GM12801 (cell line): ENCODE results near the gene POU2F1.

Experiments used
- TF ChIP-seq, protein P1 (sequence below): IDR thresholded peaks from one replicate; pipeline ENCODE4 v1.5.1; 2011; ENCODE audit warnings: control low read depth; ENCODE audit not compliant: insufficient read length; ENCODE audit errors: extremely low read depth

The POU2F1 gene

DNA sequence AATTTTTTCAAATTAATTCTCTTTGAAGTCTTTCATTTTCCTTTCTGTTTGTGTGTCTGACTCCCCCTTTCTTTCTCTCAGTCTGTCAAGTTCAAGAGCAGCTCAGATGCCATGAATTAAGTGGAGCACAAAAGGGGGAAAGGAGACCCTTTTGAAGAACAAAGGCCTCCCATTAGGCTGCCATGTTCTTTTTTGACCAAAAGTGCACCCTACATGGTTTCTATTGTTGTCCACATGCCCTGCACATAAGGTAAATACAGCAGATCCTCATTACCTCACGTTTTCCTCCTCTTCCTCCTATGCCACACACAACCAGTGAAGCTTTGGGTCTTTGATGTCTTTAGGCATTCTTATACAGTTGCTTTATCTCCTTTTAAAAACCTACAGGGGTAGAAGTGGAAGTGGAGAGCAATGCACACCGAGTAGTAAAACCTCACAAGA, 47.7 kb downstream of the POU2F1 start:
- TF ChIP-seq, protein P1, sequence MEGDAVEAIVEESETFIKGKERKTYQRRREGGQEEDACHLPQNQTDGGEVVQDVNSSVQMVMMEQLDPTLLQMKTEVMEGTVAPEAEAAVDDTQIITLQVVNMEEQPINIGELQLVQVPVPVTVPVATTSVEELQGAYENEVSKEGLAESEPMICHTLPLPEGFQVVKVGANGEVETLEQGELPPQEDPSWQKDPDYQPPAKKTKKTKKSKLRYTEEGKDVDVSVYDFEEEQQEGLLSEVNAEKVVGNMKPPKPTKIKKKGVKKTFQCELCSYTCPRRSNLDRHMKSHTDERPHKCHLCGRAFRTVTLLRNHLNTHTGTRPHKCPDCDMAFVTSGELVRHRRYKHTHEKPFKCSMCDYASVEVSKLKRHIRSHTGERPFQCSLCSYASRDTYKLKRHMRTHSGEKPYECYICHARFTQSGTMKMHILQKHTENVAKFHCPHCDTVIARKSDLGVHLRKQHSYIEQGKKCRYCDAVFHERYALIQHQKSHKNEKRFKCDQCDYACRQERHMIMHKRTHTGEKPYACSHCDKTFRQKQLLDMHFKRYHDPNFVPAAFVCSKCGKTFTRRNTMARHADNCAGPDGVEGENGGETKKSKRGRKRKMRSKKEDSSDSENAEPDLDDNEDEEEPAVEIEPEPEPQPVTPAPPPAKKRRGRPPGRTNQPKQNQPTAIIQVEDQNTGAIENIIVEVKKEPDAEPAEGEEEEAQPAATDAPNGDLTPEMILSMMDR = no peak

DNA sequence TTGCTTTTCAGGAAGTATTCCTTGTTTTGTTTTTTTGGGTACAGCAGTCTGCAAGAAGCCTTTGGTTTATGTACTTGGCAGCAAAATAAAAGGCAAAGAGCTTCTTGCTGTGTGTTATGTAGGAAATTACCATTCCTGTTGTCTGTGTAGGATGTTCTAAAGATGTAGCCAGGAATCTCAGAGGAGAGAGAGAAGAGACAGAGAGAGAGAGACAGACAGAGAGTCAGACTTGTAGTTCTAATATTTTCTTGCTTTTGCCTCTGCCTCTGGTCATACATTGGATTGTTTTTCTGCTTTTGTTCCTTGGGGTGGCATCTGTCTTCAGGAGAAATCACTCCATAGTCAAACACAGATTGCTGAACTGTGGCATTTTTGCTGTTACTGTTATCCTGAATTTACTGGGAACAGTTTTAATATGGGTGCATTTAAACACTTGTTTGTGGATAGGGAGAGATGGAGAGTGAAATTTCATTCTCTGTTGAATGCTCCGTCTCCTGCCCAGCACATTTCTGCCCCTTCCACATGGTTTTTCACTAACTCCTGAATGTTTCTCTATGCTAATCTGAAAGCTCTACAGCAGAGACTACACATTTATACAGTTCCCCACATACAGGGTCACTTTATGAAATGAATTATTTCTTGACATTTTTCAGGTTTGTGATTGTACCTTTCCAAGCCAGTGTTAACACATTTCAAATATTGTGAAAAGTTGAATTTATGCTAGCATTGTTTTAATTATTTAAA, 49.8 kb downstream of the POU2F1 start:
- TF ChIP-seq, protein P1 = no peak

DNA sequence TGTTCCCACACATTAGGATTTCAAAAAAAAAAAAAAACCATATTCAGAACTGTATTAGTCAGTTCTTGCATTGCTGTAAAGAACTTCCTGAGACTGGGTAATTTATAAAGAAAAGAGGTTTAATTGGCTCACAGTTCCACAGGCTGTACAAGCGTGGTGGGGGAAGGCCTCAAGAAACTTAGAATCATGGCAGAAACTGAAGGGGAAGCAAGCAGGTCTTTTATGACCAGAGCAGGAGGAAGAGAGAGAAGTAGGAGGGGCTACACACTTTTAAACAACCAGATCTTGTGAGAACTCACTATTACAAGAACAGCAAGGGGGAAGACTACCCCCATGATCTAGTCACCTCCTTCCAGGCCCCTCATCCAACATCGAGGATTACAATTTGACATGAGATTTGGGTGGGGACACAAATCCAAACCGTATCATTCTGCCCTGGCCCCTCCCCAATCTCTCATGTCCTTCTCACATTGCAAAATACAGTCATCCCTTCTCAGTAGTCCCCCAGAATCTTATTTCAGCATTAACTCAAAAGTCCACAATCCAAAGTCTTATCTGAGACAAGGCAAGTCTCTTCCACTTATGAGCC, 51.8 kb downstream of the POU2F1 start:
- TF ChIP-seq, protein P1 = no peak

DNA sequence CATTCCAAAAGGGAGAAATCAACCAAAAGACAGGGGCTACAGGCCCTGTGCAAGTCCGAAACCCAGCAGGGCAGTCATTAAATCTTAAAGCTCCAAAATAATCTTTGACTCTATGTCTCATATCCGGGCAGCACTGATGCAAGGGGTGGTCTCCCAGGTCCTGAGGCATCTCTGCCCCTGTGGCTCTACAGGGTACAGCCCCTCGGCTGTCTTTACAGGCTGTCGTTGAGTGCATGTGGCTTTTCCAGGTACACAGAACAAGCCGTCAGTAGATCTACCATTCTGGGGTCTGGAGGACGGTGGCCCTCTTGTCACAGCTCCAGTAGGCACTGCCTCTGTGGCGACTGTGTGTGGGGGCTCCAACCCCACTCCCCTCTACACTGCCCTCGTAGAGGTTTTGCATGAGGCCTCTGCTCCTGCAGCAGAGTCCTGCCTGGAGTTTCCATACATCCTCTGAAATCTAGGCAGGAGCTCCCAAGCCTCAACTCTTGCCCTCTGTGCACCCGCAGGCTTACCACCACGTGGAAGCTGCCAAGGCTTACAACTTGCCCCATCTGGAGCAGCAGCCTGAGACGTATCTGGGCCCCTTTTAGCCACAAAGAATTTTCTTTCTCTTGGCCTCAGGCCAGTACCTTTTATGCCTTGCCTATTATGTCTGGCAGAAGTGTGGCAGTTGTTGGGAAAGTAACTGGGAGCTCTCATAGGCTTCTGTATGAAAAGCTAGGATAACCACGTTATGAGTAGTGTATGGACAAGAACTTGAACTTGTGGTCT, 52.5 kb downstream of the POU2F1 start:
- TF ChIP-seq, protein P1 = no peak

DNA sequence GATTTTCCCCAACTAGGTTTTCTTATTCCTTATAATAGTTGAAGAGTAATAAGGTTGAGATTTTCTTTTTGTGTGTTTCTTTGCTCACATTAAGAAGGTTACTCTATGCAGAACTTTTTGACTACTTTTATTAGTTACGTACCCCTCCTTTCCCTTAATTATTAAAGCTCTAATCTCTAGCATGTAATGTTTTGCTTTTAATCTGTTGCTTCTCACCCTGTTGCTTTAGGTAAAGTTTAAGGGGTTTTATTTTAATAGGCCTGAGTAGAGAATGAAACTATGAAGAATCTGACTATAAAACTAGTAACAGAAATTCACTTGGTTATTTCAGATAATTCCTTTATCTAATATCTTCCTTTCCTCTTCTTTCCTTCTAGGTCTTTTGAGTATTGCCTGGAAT, 53.4 kb downstream of the POU2F1 start:
- TF ChIP-seq, protein P1 = no peak

DNA sequence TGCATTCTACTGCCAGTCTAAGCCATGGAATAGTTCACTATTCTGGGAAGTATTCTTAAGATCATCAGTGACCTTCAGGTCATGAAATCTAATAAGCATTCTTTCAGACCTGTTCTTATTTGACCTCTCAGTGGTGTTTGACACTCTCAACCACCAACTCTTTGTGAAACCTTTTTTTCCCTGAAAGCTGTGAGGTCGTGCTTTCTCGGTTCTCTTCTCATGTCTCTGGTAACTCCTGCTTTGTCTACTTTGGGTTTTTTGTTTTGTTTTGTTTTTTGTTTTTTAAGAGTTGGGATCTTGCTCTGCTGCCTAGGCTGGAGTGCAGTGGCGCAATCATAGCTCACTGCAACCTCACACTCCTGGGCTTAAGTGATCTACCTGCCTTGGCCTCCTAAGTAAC, 56.3 kb downstream of the POU2F1 start:
- TF ChIP-seq, protein P1 = no peak

DNA sequence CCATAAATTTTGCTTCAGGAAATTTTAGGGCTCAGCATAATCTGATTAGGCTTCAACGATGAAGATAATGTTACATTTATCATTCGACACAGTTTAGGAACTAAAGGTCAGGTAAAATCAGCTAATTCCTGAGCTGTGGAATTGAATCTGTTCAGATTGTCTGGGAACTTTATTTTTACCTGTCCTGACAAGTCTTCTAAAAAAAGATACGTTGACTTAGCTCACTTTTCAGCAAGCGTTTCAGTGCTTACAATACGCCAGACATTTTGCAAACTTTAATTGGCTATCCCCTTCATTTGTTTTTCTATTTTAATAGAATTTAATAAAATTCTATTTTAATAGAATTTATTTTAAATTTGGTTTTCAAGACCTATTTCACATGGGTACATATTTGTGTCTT, 57.8 kb downstream of the POU2F1 start:
- TF ChIP-seq, protein P1 = no peak
